ENCODE data around the gene FRZB.

Gene FRZB

GRCh38 chr2:182833084-182833854 lies 33.2 kb downstream of the FRZB start:
- H3K9me3 ChIP-seq (ENCODE audit: control insufficient read depth, low read depth, low read length), result no peaks in the 10 kb centered on the region
- H3K9ac ChIP-seq (ENCODE audit: low read length), result no peak overlapping the region
- H3K4me3 ChIP-seq (ENCODE audit: low read length), result no peak overlapping the region
- H3K27ac ChIP-seq (ENCODE audit: low read length), result no peak overlapping the region
- peaks cover 6% of the 10 kb centered on the region for H3K4me1 ChIP-seq (ENCODE audit: control insufficient read depth, low read depth, low read length)
- no peaks in the 10 kb centered on the region for H3K36me3 ChIP-seq (ENCODE audit: control insufficient read depth, low read depth, low read length)
- no peaks in the 10 kb centered on the region for H3K27me3 ChIP-seq (ENCODE audit: control insufficient read depth, insufficient read depth, low read length)

GRCh38 chr2:182831921-182832320 lies 34.5 kb downstream of the FRZB start:
- Histone ChIP-seq H3K9ac (ENCODE audit: low read length) (no peak overlapping the region), H3K36me3 (ENCODE audit: control insufficient read depth, low read depth, low read length) (no peaks in the 10 kb centered on the region), H3K27ac (ENCODE audit: low read length) (no peak overlapping the region), H3K27me3 (ENCODE audit: control insufficient read depth, insufficient read depth, low read length) (no peaks in the 10 kb centered on the region), H3K4me3 (ENCODE audit: low read length) (no peak overlapping the region), H3K9me3 (ENCODE audit: control insufficient read depth, low read depth, low read length) (no peaks in the 10 kb centered on the region), H3K4me1 (ENCODE audit: control insufficient read depth, low read depth, low read length) (peaks cover 8% of the 10 kb centered on the region)

GRCh38 chr2:182831101-182831500 lies 35.3 kb downstream of the FRZB start:
- no peaks in the 10 kb centered on the region for H3K27me3 ChIP-seq (ENCODE audit: control insufficient read depth, insufficient read depth, low read length)
- H3K4me3 ChIP-seq (ENCODE audit: low read length), result no peak overlapping the region
- H3K9me3 ChIP-seq (ENCODE audit: control insufficient read depth, low read depth, low read length), result no peaks in the 10 kb centered on the region
- no peak overlapping the region for H3K27ac ChIP-seq (ENCODE audit: low read length)
- H3K9ac ChIP-seq (ENCODE audit: low read length), result no peak overlapping the region
- H3K36me3 ChIP-seq (ENCODE audit: control insufficient read depth, low read depth, low read length), result no peaks in the 10 kb centered on the region
- H3K4me1 ChIP-seq (ENCODE audit: control insufficient read depth, low read depth, low read length), result peaks cover 11% of the 10 kb centered on the region

- Histone ChIP-seq H3K4me1 (ENCODE audit: control insufficient read depth, low read depth, low read length) (peaks cover 12% of the 10 kb centered on the region), H3K36me3 (ENCODE audit: control insufficient read depth, low read depth, low read length) (no peaks in the 10 kb centered on the region), H3K4me3 (ENCODE audit: low read length) (no peak overlapping the region), H3K27me3 (ENCODE audit: control insufficient read depth, insufficient read depth, low read length) (no peaks in the 10 kb centered on the region), H3K9ac (ENCODE audit: low read length) (no peak overlapping the region), H3K9me3 (ENCODE audit: control insufficient read depth, low read depth, low read length) (no peaks in the 10 kb centered on the region), H3K27ac (ENCODE audit: low read length) (no peak overlapping the region)
Measured at GRCh38 chr2:182827182-182827879, 39.1 kb downstream of the FRZB start.

- Histone ChIP-seq H3K36me3 (ENCODE audit: control insufficient read depth, low read depth, low read length) (no peaks in the 10 kb centered on the region), H3K4me3 (ENCODE audit: low read length) (no peak overlapping the region), H3K27ac (ENCODE audit: low read length) (no peak overlapping the region), H3K4me1 (ENCODE audit: control insufficient read depth, low read depth, low read length) (peaks cover 12% of the 10 kb centered on the region), H3K9ac (ENCODE audit: low read length) (no peak overlapping the region), H3K9me3 (ENCODE audit: control insufficient read depth, low read depth, low read length) (no peaks in the 10 kb centered on the region), H3K27me3 (ENCODE audit: control insufficient read depth, insufficient read depth, low read length) (no peaks in the 10 kb centered on the region)
Measured at GRCh38 chr2:182826496-182826895, 39.9 kb downstream of the FRZB start.

GRCh38 chr2:182826064-182826463 lies 40.4 kb downstream of the FRZB start:
- H3K27me3 ChIP-seq (ENCODE audit: control insufficient read depth, insufficient read depth, low read length), result no peaks in the 10 kb centered on the region
- H3K9ac ChIP-seq (ENCODE audit: low read length), result no peak overlapping the region
- H3K9me3 ChIP-seq (ENCODE audit: control insufficient read depth, low read depth, low read length), result no peaks in the 10 kb centered on the region
- no peak overlapping the region for H3K27ac ChIP-seq (ENCODE audit: low read length)
- peaks cover 12% of the 10 kb centered on the region for H3K4me1 ChIP-seq (ENCODE audit: control insufficient read depth, low read depth, low read length)
- no peak overlapping the region for H3K4me3 ChIP-seq (ENCODE audit: low read length)
- H3K36me3 ChIP-seq (ENCODE audit: control insufficient read depth, low read depth, low read length), result no peaks in the 10 kb centered on the region

GRCh38 chr2:182824767-182825158 lies 41.7 kb downstream of the FRZB start:
- peaks cover 13% of the 10 kb centered on the region for H3K4me1 ChIP-seq (ENCODE audit: control insufficient read depth, low read depth, low read length)
- H3K27ac ChIP-seq (ENCODE audit: low read length), result no peak overlapping the region
- H3K27me3 ChIP-seq (ENCODE audit: control insufficient read depth, insufficient read depth, low read length), result no peaks in the 10 kb centered on the region

GRCh38 chr2:182824056-182824766 lies 42.2 kb downstream of the FRZB start:
- no peaks in the 10 kb centered on the region for H3K9me3 ChIP-seq (ENCODE audit: control insufficient read depth, low read depth, low read length)
- H3K27me3 ChIP-seq (ENCODE audit: control insufficient read depth, insufficient read depth, low read length), result no peaks in the 10 kb centered on the region
- no peak overlapping the region for H3K4me3 ChIP-seq (ENCODE audit: low read length)
- peaks cover 17% of the 10 kb centered on the region for H3K4me1 ChIP-seq (ENCODE audit: control insufficient read depth, low read depth, low read length)
- H3K36me3 ChIP-seq (ENCODE audit: control insufficient read depth, low read depth, low read length), result no peaks in the 10 kb centered on the region
- H3K27ac ChIP-seq (ENCODE audit: low read length), result no peak overlapping the region
- no peak overlapping the region for H3K9ac ChIP-seq (ENCODE audit: low read length)

More at GRCh38 chr2:182824767-182825158, 41.7 kb downstream of the FRZB start:
- Histone ChIP-seq H3K36me3 (ENCODE audit: control insufficient read depth, low read depth, low read length) (no peaks in the 10 kb centered on the region), H3K9me3 (ENCODE audit: control insufficient read depth, low read depth, low read length) (no peaks in the 10 kb centered on the region), H3K4me3 (ENCODE audit: low read length) (no peak overlapping the region), H3K9ac (ENCODE audit: low read length) (no peak overlapping the region)

- Histone ChIP-seq H3K27me3 (ENCODE audit: control insufficient read depth, insufficient read depth, low read length) (no peaks in the 10 kb centered on the region), H3K4me3 (ENCODE audit: low read length) (no peak overlapping the region), H3K9ac (ENCODE audit: low read length) (no peak overlapping the region), H3K36me3 (ENCODE audit: control insufficient read depth, low read depth, low read length) (no peaks in the 10 kb centered on the region), H3K4me1 (ENCODE audit: control insufficient read depth, low read depth, low read length) (peaks cover 30% of the 10 kb centered on the region), H3K9me3 (ENCODE audit: control insufficient read depth, low read depth, low read length) (no peaks in the 10 kb centered on the region), H3K27ac (ENCODE audit: low read length) (no peak overlapping the region)
Measured at GRCh38 chr2:182822733-182823132, 43.7 kb downstream of the FRZB start.

GRCh38 chr2:182821182-182821581 lies 45.3 kb downstream of the FRZB start:
- no peaks in the 10 kb centered on the region for H3K9me3 ChIP-seq (ENCODE audit: control insufficient read depth, low read depth, low read length)

GRCh38 chr2:182819412-182819811 lies 47.0 kb downstream of the FRZB start:
- Histone ChIP-seq H3K9me3 (ENCODE audit: control insufficient read depth, low read depth, low read length) (no peaks in the 10 kb centered on the region), H3K27ac (ENCODE audit: low read length) (no peak overlapping the region), H3K4me3 (ENCODE audit: low read length) (peak overlapping the region; percentile 21), H3K9ac (ENCODE audit: low read length) (no peak overlapping the region), H3K36me3 (ENCODE audit: control insufficient read depth, low read depth, low read length) (no peaks in the 10 kb centered on the region), H3K27me3 (ENCODE audit: control insufficient read depth, insufficient read depth, low read length) (no peaks in the 10 kb centered on the region), H3K4me1 (ENCODE audit: control insufficient read depth, low read depth, low read length) (peaks cover 31% of the 10 kb centered on the region)

More at GRCh38 chr2:182821182-182821581, 45.3 kb downstream of the FRZB start:
- Histone ChIP-seq H3K9ac (ENCODE audit: low read length) (no peak overlapping the region), H3K4me1 (ENCODE audit: control insufficient read depth, low read depth, low read length) (peaks cover 34% of the 10 kb centered on the region), H3K4me3 (ENCODE audit: low read length) (no peak overlapping the region), H3K27ac (ENCODE audit: low read length) (no peak overlapping the region), H3K27me3 (ENCODE audit: control insufficient read depth, insufficient read depth, low read length) (no peaks in the 10 kb centered on the region), H3K36me3 (ENCODE audit: control insufficient read depth, low read depth, low read length) (no peaks in the 10 kb centered on the region)

Measured in iPS-18a (cell line).